SK-N-SH treated with all-trans-retinoic acid at 6 μM for 48 hours (cell line): Measurements from ENCODE around the gene FAM98C.

Source experiments
- ATAC-seq: fragments of 200-7000 bp; cut with Tn5 transposase; 3 replicates; pipeline ENCODE4 v1.9.1; 2020; ENCODE audit warnings: mild to moderate bottlenecking, moderate library complexity
- BACH2 ChIP-seq: fragments of 250-450 bp; sonication (Bioruptor Pico); IDR thresholded peaks from 2 replicates; pipeline ENCODE4 v1.9.0; 2021; ENCODE audit warnings: mild to moderate bottlenecking, borderline replicate concordance
- CSDC2 ChIP-seq: fragments of 250-450 bp; sonication (Bioruptor Pico); IDR thresholded peaks from 2 replicates; pipeline ENCODE4 v1.5.0; 2020; ENCODE audit warnings: mild to moderate bottlenecking, moderate library complexity
- ESRRG ChIP-seq: fragments of 250-450 bp; sonication (Bioruptor Pico); IDR thresholded peaks from 2 replicates; pipeline ENCODE4 v1.6.1; 2021; ENCODE audit warnings: mild to moderate bottlenecking
- ISL1 ChIP-seq: fragments of 250-450 bp; sonication (Bioruptor Pico); IDR thresholded peaks from 2 replicates; pipeline ENCODE4 v2.1.2; 2022; ENCODE audit warnings: mild to moderate bottlenecking, moderate library complexity
- OSR1 ChIP-seq: fragments of 250-450 bp; sonication (Bioruptor Pico); IDR thresholded peaks from 2 replicates; pipeline ENCODE4 v1.8.0; 2022; ENCODE audit warnings: moderate library complexity, mild to moderate bottlenecking, inconsistent platforms
- POU6F1 ChIP-seq: fragments of 250-450 bp; sonication (Bioruptor Pico); IDR thresholded peaks from 2 replicates; pipeline ENCODE4 v1.8.0; 2021; ENCODE audit warnings: low read depth, mild to moderate bottlenecking, moderate library complexity, borderline replicate concordance
- PPARA ChIP-seq: fragments of 250-450 bp; sonication (Bioruptor Pico); IDR thresholded peaks from 2 replicates; pipeline ENCODE4 v1.5.0; 2020; ENCODE audit warnings: mild to moderate bottlenecking, borderline replicate concordance
- RARB ChIP-seq: fragments of 250-450 bp; sonication (Bioruptor Pico); IDR thresholded peaks from 2 replicates; pipeline ENCODE4 v1.8.0; 2021; ENCODE audit warnings: mild to moderate bottlenecking, moderate library complexity
- SNAI2 ChIP-seq: fragments of 250-450 bp; sonication (Bioruptor Pico); IDR thresholded peaks from 2 replicates; pipeline ENCODE4 v1.5.0; 2020; ENCODE audit warnings: mild to moderate bottlenecking, moderate library complexity
- TCF4 ChIP-seq: fragments of 250-450 bp; sonication (Bioruptor Pico); IDR thresholded peaks from 2 replicates; pipeline ENCODE4 v1.8.0; 2021; ENCODE audit warnings: mild to moderate bottlenecking, moderate library complexity, borderline replicate concordance
- TOX ChIP-seq: fragments of 250-450 bp; sonication (Bioruptor Pico); IDR thresholded peaks from 2 replicates; pipeline ENCODE4 v1.8.0; 2021; ENCODE audit warnings: mild to moderate bottlenecking, moderate library complexity, borderline replicate concordance
- TSHZ2 ChIP-seq: fragments of 250-450 bp; sonication (Bioruptor Pico); IDR thresholded peaks from 2 replicates; pipeline ENCODE4 v1.5.0; 2020; ENCODE audit warnings: mild to moderate bottlenecking, moderate library complexity
- ZC3H10 ChIP-seq: fragments of 250-450 bp; sonication (Bioruptor Pico); IDR thresholded peaks from 2 replicates; pipeline ENCODE4 v1.5.1; 2021; ENCODE audit warnings: mild to moderate bottlenecking, moderate library complexity
- ZFP3 ChIP-seq: fragments of 250-450 bp; sonication (Bioruptor Pico); IDR thresholded peaks from 2 replicates; pipeline ENCODE4 v1.5.0; 2020; ENCODE audit warnings: mild to moderate bottlenecking, moderate library complexity
- ZFP30 ChIP-seq: fragments of 450-650 bp; formaldehyde crosslinking; IDR thresholded peaks from 2 replicates; pipeline ENCODE4 v1.5.0; 2022; ENCODE audit warnings: mild to moderate bottlenecking, moderate library complexity
- ZNF565 ChIP-seq: fragments of 450-650 bp; formaldehyde crosslinking; conservative IDR thresholded peaks from 2 replicates; pipeline ENCODE4 v1.5.0; 2020; ENCODE audit warnings: low read depth, mild to moderate bottlenecking, moderate library complexity
- ZNF70 ChIP-seq: fragments of 450-650 bp; formaldehyde crosslinking; IDR thresholded peaks from 2 replicates; pipeline ENCODE4 v1.5.0; 2020; ENCODE audit warnings: mild to moderate bottlenecking, moderate library complexity
- ZNF8 ChIP-seq: fragments of 450-650 bp; formaldehyde crosslinking; IDR thresholded peaks from 2 replicates; pipeline ENCODE4 v1.5.0; 2020; ENCODE audit warnings: mild to moderate bottlenecking, moderate library complexity
- TF ChIP-seq, protein P1 (sequence below): fragments of 250-450 bp; sonication (Bioruptor Pico); IDR thresholded peaks from 2 replicates; pipeline ENCODE4 v1.5.1; 2021; ENCODE audit warnings: mild to moderate bottlenecking, moderate library complexity
- TF ChIP-seq, protein P2 (sequence below): fragments of 250-450 bp; sonication (Bioruptor Pico); IDR thresholded peaks from 2 replicates; pipeline ENCODE4 v1.8.0; 2020; ENCODE audit warnings: mild to moderate bottlenecking, moderate library complexity, borderline replicate concordance
- TF ChIP-seq, protein P3 (sequence below): fragments of 250-450 bp; sonication (Bioruptor Pico); IDR thresholded peaks from 2 replicates; pipeline ENCODE4 v1.5.1; 2020; ENCODE audit warnings: low read depth, mild to moderate bottlenecking, moderate library complexity

The FAM98C gene

GRCh38 chr19:38386300-38386970 lies 16.5 kb upstream of the FAM98C start:
- ATAC-seq, result no peak
- TF ChIP-seq TOX (CRISPR knock-in tag) (no peak), PPARA (no peak), BACH2 (CRISPR knock-in tag) (no peak), POU6F1 (CRISPR knock-in tag) (no peak), OSR1 (no peak), CSDC2 (CRISPR knock-in tag) (no peak), ZFP3 (CRISPR knock-in tag) (no peak), TCF4 (CRISPR knock-in tag) (no peak), SNAI2 (CRISPR knock-in tag) (no peak), RARB (CRISPR knock-in tag) (no peak), ISL1 (CRISPR knock-in tag) (no peak)
- TF ChIP-seq, protein P1, sequence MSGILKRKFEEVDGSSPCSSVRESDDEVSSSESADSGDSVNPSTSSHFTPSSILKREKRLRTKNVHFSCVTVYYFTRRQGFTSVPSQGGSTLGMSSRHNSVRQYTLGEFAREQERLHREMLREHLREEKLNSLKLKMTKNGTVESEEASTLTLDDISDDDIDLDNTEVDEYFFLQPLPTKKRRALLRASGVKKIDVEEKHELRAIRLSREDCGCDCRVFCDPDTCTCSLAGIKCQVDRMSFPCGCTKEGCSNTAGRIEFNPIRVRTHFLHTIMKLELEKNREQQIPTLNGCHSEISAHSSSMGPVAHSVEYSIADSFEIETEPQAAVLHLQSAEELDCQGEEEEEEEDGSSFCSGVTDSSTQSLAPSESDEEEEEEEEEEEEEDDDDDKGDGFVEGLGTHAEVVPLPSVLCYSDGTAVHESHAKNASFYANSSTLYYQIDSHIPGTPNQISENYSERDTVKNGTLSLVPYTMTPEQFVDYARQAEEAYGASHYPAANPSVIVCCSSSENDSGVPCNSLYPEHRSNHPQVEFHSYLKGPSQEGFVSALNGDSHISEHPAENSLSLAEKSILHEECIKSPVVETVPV (CRISPR knock-in tag), result no peak
- TF ChIP-seq, protein P2, sequence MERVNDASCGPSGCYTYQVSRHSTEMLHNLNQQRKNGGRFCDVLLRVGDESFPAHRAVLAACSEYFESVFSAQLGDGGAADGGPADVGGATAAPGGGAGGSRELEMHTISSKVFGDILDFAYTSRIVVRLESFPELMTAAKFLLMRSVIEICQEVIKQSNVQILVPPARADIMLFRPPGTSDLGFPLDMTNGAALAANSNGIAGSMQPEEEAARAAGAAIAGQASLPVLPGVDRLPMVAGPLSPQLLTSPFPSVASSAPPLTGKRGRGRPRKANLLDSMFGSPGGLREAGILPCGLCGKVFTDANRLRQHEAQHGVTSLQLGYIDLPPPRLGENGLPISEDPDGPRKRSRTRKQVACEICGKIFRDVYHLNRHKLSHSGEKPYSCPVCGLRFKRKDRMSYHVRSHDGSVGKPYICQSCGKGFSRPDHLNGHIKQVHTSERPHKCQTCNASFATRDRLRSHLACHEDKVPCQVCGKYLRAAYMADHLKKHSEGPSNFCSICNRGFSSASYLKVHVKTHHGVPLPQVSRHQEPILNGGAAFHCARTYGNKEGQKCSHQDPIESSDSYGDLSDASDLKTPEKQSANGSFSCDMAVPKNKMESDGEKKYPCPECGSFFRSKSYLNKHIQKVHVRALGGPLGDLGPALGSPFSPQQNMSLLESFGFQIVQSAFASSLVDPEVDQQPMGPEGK (CRISPR knock-in tag), result no peak

DNA sequence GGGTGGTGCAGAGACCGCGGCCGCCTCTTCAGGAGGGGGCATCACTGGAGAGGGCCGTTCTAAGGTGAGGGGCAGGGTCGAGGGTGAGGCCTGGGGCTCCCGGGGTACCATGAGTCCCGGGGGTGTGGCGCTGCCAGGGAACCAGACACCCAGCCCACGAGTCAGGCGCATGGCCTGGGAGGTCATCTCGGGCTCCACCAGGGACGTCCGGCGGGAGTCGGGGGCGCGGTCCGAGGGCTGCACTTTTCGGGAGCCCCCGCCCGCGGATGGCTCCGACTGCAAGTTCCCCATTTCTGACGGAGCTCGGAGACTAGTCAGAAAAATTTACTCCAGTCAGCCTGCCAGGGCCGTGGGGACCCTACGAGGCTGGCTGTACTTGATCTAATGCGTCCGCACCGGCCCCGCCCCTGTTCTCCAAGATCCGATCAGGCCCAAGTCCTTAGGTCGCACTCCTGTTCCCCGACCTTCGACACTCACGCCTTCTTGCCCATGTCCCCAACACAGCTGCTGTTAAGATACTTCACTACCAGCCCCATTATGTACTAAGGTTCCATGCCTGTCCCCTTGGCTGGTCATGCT lies 15.8 kb upstream of the FAM98C start:
- peak; percentile 0; the same call in 1 of the 3 replicates for ATAC-seq
- TF ChIP-seq TSHZ2 (CRISPR knock-in tag), result no peak
- no peak for TF ChIP-seq BACH2 (CRISPR knock-in tag)
- no peak for TF ChIP-seq RARB (CRISPR knock-in tag)
- TF ChIP-seq, protein P2 (CRISPR knock-in tag), result no peak
- no peak for TF ChIP-seq TCF4 (CRISPR knock-in tag)
- no peak for TF ChIP-seq ZNF8 (CRISPR knock-in tag)
- no peak for TF ChIP-seq SNAI2 (CRISPR knock-in tag)
- TF ChIP-seq ZNF70, result no peak
- TF ChIP-seq ZNF565 (CRISPR knock-in tag), result no peak
- no peak for TF ChIP-seq CSDC2 (CRISPR knock-in tag)
- no peak for TF ChIP-seq POU6F1 (CRISPR knock-in tag)
- no peak for TF ChIP-seq ZC3H10 (CRISPR knock-in tag)
- TF ChIP-seq ESRRG, result no peak
- no peak for TF ChIP-seq OSR1
- no peak for TF ChIP-seq PPARA
- no peak for TF ChIP-seq ZFP3 (CRISPR knock-in tag)
- TF ChIP-seq, protein P1 (CRISPR knock-in tag), result no peak
- no peak for TF ChIP-seq ZFP30 (CRISPR knock-in tag)
- TF ChIP-seq, protein P3, sequence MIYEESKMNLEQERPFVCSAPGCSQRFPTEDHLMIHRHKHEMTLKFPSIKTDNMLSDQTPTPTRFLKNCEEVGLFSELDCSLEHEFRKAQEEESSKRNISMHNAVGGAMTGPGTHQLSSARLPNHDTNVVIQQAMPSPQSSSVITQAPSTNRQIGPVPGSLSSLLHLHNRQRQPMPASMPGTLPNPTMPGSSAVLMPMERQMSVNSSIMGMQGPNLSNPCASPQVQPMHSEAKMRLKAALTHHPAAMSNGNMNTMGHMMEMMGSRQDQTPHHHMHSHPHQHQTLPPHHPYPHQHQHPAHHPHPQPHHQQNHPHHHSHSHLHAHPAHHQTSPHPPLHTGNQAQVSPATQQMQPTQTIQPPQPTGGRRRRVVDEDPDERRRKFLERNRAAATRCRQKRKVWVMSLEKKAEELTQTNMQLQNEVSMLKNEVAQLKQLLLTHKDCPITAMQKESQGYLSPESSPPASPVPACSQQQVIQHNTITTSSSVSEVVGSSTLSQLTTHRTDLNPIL, result no peak
- TF ChIP-seq, all 23 proteins: peak for 0
